Suppressor macrophage treated with lipopolysaccharide for 1 hour (primary cell): Measurements from ENCODE around the gene AMIGO1.

Source experiments
- DNase-seq, 3 donors: peaks; one replicate each; pipeline ENCODE4 v3.0.0-alpha.2; 2020 to 2022

AMIGO1 gene

DNA sequence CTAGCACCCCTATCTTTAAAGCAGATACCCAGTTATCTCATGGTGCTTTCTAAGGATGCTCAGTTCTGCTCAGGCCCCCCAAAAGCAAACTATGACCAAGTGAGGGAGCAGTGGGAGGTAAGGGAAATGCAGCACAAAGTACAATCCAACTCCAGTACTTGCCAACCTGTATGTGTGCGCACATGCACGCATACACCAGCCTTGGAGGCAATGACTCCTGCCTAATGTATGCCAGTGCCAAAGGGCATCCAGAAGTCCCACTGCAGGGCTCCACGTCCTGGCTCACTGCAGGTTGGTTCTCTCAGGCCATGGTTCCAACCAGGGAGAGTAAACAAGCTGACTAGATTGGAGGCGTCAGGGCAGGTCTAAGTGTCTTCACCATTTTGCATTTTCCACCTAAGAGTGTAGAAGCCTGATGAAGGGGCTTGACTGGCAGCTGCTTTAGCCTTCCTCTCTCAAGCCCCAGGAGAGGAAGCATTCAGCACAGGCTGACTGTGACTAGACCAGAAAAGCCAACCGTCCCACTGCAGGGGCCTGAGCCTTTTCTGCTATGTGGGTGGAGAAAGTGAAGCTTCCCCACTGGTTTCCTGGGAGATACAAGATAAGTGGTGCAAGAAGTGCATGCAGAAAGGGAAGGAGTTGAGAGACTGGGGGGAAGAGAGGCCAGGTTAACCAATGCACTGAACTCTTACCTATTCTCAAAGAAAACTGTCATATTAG is 7.7 kb downstream of the AMIGO1 start:
- peak; percentile 64 to 69 (median 67) for DNase-seq

DNA sequence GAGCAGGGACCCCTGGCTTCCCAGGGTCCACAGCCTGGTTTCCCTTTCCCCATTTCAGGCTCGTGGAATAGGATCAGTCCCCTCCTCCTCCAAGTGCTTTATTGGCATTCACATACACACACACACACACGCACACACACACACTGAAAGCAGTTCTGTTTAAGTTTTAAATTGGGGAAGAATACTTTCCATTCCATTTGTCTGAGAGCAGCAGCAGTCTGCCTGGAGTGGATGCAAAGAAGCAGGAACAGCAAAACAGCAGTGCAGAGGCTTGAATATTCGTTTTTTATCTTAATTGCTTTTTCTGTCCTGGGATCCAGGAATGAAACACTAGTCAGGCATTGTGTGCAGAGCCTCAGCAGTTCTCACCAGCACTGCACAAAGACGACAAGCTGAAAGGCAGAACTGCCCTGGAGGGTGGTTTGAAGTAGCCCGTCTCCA is 8.6 kb downstream of the AMIGO1 start:
- DNase-seq: no peak

DNA sequence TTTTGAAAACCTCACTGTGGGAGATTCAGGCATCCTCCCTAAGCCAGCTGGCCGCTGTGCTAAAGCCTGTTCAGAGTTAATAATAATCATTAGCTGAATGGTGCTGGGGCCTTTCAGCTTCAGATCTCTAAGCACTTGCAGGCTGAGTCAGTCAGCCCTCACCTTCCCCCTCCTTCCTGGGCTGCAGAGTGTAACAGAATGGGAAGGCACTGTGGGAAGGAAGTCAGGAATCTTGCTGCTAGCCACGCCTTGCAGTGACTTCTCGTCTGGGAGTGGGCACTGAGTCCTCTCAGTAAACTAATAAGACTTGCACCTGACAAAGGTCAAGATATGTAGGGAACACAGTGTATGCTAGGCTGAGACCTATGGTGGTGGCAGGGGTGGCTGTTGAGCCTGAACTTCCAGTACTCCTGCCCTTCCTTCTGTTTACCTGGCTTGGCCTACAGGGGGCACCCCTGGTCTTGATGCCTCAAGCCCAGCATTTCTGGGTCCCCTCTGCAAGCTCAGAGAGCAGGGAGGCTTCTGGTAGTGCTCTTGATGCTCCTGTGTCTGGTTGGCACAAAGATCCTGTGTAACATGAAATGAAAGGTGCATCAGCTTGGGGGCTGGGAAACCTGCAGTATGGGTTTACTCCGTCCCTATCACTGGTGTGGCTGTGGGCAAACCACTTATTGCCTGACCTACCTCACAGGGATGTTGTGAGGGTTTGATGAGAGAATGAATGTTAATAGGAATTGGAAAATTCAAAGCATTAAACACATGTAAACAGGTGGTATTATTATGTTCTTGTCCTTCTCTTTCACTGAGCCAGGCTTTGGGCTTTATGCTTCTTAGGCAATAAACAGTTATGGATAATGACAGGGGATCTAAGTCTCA is 9.6 kb downstream of the AMIGO1 start:
- DNase-seq: peak; percentile 52 to 72 (median 52)

DNA sequence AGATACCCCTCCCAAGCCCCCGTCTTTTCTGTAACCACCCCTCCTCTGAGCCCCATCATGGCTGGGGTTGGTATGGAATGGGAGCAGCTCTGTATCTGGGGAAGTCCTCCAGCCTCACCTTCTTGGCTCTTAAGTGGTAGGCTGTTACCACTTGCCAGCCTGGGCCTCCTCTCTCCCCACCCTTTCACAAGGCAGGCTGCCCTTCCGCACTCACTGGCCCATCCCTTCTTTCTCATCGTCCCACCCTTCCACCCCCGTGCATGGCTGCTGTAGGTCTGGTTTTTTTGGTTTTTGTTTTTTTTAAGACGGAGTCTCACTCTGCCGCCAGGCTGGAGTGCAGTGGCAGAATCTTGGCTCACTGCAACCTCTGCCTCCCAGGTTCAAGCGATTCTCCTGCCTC is 10.4 kb downstream of the AMIGO1 start:
- DNase-seq: no peak

DNA sequence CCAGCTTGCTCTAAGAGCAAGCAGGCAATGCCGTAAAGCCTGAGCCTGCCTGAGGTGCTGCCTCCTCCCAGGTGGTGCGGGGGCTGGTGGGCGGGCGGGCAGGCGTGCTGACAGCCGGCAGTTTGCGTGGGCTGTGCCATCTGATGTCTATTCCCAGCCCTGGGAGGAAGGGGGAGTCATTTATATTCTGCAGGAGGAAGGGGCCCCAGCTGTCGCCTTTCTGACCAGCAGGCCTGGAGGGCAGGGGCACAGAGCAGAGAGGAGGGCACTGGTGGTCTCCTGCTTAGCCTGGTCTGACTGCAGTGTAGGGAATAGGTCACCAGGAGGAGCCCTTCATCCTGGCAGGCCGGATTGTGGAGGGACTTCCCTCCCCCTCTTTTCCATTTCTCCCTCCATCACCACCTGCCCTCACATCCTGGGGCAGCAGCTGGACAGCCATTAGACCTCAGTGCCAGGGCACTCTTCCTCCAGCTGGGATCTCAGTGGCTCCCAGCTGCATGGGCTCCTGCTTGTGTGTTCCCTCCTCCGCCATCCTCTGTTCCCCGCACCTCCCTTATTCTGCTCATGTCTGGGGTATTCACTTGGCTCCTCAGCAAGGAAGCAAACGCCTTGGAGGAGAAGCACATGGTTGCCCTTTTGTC is 11.2 kb downstream of the AMIGO1 start:
- peak; percentile 20 to 40 (median 29) for DNase-seq

DNA sequence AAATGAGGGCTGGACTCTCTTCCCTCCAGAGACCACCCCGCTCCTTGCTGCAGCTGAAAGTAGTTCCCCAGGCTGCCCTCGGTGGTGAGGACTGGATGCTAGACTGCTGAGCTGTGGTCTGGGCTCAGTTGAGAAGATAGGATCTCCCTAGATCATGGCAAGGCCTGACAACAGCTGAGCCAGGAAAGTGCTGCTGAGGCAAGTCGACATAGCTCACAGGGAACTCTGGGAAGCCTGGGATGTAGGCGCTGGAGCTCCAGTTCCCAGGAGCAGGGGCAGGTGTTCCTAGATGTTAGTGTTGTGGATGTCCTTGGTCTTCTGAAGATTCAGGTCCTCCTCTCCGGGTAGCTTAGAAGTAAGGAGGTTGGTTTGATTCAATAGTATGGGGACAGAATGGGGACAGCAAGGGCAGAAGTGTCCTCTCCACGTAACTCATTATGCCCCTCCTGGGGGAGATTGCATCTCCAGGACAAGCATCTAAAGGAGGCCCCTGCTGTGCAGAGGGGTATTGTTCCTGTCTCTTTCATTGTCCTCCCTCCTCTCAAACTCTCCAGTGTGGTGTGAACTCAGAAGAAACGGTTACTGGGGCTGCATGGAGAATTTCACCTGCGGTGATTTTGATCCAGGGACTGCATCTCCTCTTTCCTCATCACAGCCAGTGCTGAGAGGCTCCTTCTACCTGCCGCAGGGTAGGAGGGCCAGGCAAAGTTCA is 11.9 kb downstream of the AMIGO1 start:
- DNase-seq: no peak

DNA sequence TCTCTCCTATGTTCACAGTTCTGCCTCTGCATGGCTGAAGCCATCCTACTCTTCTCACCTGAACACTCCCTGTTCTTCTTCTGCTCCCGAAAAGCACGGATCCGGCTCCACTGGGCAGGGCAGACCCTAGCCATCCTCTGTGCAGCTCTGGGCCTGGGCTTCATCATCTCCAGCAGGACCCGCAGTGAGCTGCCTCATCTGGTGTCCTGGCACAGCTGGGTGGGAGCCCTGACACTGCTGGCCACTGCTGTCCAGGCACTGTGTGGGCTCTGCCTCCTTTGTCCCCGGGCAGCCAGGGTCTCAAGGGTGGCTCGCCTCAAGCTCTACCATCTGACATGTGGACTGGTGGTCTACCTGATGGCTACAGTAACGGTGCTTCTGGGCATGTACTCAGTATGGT is 13.8 kb downstream of the AMIGO1 start:
- no peak for DNase-seq

DNA sequence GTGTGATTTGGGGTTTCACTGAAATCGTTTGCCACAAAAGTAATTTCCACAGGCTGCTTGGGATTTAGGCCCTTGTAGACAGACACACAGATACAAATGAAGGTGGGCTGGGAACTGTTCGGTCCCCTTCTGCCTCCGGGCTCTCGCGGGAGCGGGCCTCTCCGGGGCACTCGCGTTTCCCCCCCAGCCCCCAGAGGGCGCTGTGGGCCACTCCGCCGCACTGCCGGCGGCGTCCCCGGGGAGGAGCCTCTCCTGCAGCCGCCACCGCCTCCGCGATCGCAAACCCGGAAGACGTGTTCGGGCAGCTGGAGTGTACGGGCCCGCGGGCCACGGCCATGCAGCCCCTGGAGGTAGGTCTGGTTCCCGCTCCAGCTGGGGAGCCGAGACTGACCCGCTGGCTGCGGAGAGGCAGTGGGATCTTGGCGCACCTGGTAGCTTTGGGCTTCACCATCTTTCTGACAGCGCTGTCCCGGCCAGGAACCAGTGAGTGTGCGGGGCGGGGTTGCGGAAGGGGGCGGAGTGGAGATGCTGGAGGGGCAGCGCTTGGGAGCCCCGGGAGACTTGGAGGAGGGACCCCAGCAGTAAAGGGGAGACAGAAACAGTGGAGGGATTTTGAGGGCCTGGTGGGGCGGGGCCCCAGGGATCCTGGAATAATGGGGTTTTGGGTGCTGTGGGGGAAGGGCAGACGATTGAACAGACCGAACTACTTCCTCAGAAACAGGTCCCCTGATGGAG is 15.6 kb downstream of the AMIGO1 start, which contains the start of gene CYB561D1:
TSS of gene CYB561D1 (plus strand) at position 290 of the 735 bp plus-strand sequence. CDS start at position 336, 46 bp downstream.
- DNase-seq: peak; percentile 91 to 97 (median 95)

DNA sequence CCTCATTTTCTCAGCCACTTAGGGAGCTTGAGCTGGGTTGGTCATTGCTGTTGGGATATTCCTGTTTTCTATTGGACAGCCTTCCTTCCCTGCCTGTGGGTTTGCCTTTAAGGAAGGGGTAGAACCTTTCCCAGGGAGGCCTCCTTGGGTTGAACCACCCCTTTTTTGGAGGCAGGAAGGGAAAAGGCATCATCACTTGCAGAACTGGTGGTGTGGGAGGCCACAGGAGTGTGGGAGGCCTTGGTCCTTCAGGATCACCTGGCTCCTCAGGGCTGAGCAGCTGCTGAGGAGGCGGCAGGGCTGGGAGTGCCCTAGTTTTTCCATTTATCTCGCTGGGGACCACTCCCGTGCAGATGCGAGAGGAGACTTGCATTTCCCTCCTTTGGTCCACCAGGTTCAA is 16.3 kb downstream of the AMIGO1 start:
- no peak for DNase-seq

DNA sequence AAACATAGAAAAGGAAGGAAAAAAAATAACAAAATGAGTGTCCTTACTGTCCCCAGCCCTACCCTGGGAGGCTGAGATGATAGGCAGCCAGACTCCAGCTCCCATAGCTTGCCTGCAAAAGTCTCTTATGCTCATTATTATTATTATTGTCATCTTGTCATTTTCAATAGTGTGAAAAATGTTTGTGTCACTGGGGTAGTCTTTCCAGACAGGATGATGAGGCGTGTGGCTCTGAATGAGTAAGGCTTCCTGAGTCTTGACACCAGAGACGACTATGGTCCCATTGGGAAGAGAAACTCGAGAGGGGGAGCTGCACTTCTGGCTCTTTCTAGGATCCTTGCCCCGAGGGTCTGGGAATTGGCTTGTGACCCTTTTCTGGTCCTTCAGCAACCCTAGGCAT is 16.7 kb downstream of the AMIGO1 start:
- DNase-seq: no peak

DNA sequence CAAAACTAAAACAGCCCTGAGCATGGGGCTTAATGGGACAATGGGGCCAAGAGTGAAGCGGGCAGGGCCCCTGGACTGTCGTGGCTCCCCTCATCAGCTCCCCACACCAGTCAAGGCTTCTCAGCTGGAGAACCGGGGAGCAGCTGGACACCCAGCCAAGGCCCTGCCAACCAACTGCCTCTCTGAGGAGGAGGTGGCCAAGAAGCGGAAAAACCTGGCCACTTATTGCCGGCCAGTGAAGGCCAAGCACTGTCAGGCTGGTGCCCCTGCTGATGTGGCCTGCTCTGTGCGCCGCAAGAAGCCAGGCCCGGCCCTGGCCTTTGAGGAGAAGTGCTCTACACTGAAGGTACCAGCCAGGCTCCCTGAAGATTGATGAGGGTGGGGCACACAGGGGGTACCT is 18.2 kb downstream of the AMIGO1 start:
- DNase-seq: no peak

DNA sequence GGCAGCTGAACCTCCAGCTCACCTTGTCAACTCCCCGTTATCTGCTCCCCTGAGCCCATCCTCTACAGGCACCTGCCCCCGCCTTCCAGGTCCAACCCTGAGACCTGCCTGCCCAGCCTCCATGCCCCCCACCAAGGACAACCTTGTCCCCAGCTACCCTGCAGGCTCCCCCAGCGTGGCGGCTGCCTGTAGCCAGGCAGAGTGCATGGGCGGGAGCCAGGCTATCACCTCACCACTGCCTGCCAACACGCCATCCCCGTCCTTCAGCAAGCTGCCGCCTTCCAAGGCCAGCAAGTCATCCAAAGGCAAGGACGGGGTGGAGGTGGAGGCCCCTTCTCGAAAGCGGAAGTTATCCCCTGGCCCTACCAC is 18.6 kb downstream of the AMIGO1 start:
- no peak for DNase-seq

DNA sequence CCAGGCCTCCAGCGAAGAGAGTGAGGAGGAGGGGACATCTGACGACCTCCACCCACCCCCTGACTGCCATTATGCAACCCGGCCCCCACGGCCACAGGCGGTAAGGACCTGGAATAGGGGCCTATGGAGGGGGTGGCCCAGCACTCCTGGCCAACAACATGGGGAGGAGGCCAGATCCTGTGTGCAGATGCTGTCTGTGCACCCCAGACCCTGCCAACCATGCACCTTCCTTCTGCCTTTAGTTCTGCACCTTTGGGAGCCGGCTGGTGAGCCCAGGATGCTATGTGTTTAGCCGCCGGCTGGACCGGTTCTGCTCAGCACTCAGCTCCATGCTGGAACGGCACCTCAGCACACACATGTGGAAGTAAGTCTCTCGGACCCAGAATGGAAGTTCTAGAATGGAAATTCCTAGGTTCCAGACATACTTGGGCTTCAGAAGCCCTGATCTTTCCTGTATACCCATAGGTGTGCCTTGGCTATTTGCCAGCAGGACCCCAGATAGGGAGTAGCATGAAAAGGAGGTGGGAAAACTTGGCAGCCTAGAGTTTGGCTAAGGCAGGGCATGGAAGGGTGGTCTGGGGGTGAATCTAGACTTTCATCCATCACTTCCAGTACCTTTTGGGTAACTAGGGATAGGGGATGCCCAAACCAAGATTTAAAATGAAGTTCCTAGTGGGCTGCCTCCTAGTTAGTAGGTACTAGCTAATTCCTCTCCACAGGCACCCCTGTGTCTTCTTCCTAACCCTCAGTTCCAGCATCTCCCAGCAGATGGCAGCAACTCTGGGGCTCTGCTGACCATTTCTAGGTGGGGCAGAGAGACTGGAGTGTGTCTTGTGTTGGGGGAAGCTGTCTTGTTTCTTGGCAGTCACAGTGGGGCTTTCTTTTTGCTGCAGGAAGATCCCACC is 19.2 kb downstream of the AMIGO1 start:
- peak; percentile 78 to 81 (median 79) for DNase-seq

DNA sequence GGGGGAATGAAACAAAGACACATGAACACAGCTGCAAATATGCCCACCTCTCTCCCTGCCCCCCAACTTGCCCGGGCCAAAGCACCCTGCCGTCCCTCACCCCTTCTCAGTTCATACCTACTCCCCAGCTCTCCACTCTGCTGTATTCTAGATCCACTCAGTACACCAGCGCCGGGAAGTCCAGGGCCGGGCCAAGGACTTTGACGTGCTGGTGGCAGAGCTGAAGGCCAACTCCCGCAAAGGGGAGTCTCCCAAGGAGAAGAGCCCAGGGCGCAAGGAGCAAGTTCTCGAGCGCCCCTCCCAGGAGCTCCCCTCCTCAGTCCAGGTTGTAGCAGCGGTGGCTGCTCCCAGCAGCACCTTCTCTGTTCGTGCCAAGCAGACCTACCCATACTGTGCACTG is 20.8 kb downstream of the AMIGO1 start:
- no peak for DNase-seq

DNA sequence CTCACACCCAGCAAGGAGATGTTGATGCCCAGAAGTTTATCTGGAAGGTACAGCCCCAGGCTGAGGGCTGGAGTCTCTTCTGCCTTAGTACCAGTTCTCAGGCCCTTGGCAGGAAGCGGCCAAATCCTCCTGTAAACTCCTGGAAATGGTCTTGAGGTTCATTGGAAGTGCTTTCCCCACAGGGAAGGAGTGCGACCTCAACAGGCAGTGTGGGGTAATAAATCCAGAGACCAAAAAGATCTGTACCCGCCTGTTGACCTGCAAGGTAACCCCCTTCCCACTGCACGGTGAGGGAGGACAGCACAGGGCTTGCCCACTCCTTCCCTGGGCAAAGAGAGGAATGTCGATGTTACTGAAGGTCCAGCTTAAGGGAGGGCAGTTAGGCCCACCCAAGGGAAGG is 21.3 kb downstream of the AMIGO1 start:
- DNase-seq: no peak

DNA sequence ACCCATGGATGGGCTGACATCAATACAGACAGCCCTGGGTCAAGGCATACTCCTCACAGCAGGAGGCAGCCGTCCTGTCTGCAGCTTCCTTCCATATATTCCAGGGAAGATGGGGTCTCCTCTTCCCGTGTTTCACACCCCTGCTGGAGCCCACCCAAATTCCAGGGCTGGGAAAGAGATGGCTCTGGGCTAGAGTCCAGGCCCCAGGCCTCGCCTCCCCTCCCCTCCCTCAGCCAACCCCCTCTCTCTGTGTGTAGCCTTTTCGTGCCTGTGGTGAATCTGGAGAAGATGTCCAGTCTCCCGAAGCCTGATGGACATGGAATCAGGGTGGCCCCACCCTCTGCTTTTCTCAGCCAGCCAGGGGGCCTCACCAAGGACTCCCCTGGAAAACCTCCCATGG is 22.3 kb downstream of the AMIGO1 start:
- no peak for DNase-seq

DNA sequence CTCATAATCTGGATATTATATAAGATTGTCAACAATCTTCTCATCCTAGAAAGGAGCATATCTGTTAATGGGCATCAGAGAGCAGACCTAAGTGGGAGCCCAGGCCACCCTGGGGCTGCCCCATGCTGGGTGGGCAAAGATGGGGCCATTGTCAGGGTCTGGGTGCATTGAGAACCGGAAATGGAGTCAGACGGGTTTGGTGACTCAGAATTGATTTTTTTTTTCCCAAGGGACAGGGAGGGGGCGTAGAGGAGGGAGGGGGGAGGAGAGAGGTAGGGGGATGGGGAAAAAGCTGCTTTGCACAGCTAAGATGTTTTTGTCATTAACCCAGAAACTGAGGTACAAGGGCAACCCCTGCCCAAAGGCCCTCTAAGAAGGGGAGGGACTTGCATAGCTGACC is 24.5 kb downstream of the AMIGO1 start:
- no peak for DNase-seq

DNA sequence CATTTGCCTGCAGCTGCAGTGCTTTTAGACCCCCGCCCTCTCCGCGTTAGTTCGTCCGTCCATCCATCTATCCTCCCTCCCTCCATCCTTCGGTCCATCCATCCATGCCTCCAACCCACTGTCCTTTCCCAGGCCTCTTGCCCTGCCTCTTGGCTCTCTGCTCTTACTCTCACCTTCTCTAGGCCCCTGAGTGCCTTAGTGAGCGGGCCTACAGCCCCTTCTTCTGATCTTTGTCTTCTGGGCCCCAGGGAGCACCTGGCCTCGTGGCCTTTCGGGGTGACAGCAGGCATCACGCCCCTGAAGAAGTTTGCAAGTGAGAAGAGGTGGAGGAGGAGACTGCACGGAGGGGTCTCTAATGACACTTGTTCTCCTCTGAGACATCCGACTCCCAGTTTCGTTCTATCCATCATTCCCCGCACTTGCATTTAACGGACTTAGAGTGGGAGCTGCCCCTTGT is 25.0 kb downstream of the AMIGO1 start:
- no peak for DNase-seq

DNA sequence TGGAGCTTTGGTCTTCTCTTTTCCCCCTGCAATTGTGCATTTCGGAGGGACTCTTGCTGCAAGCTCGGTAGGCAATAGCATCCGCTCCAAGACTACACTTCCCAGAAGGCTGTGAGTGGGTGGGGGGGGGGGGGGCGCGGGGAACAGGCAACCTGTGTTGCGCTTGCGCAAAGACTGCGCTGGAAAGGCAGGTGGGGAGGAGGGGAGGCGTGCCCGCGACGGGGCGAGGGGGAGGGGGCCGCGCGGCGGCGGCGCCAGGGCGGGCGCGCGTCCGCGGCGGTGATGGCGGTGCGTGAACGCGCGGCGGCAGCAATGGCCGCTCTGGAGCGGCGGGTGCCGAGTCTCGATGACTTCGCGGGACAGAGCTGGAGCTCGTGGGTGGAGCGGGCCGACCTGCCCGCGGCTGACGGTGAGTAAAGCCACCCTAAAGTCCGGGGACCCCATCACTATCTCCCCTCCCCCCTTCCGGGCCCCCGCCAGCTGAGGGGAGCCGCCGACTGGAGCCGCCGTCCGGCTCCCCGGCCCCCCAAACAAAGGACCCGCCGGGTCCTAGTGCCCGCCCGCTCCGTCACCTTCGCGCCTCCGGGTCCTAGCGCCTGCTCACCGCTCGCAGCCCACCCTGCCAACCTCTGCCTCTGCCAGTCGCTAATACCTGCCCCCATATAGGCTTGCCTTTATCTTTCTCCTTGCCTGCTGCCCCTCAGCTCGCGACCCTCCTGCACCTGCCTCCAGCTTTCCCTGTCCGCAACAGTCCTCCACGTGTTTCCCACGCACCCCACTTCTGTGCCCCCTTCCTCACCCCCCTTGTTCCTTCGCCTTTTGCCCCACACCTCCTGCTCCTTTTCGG is 25.6 kb downstream of the AMIGO1 start, which contains the start of gene ATXN7L2:
TSS of gene ATXN7L2 (plus strand) at position 234 of the 847 bp plus-strand sequence. CDS start at position 283, 49 bp downstream.
- DNase-seq: peak; percentile 91 to 97 (median 96)
